ENCODE results near the gene PPP3R2. TPM values are rescaled to one million over a fixed set of nuclear protein-coding genes. Genes with fewer than 3 reads are reported as not detected.

The PPP3R2 gene
- total and polyA plus RNA-seq, 10 of the 15 experiments (the other 5 are each of a cell fraction or from before 2014, with no cell fraction given): not detected

GRCh38 chr9:101639311-101639710 is 44.5 kb upstream of the PPP3R2 start:
- Histone ChIP-seq H3K27ac (ENCODE audit: control insufficient read depth, insufficient read depth) (no peak overlapping the region), H3K27me3 (replicated peaks in 1 of 2; ENCODE audit: control insufficient read depth in 2 of 2, insufficient read depth in 2 of 2, low read length in 1 of 2) (no peaks in the 10 kb centered on the region), H3K9me3 (replicated peaks; ENCODE audit: control insufficient read depth, insufficient read depth, low read length) (no peaks in the 10 kb centered on the region), H4K20me1 (ENCODE audit: control insufficient read depth, insufficient read depth) (no peaks in the 10 kb centered on the region), H3K36me3 (ENCODE audit: control insufficient read depth in 2 of 2, insufficient read depth in 2 of 2, low read length in 1 of 2) (no peaks in the 10 kb centered on the region), H3K4me2 (ENCODE audit: control insufficient read depth, insufficient read depth) (no peak overlapping the region), H3K4me1 (ENCODE audit: control insufficient read depth, insufficient read depth, low read length) (no peaks in the 10 kb centered on the region), H3K9ac (ENCODE audit: control insufficient read depth, insufficient read depth, low read length) (no peak overlapping the region), H2AFZ (ENCODE audit: control insufficient read depth, low read depth, low read length) (no peak overlapping the region), H3K4me3 (no peak overlapping the region), H3K79me2 (ENCODE audit: control insufficient read depth, insufficient read depth, low read length) (no peaks in the 10 kb centered on the region)
- WGBS (ENCODE audit: insufficient coverage, insufficient replicate concordance, low lambda C conversion rate, missing lambda C conversion rate): 0% methylated on average over 1 of the region's 1 CpG
- ChIA-PET RAD21 (ENCODE audit: unreplicated experiment) (no interaction called here), CTCF (interaction anchor here (1.0 kb wide), 1 partner anchor 14 kb away, joined by 3 read pairs; no protein-coding TSS in a partner anchor), SMC1A (ENCODE audit: uncharacterized antibody, unreplicated experiment) (interaction anchor here (1.2 kb wide), 1 partner anchor 14 kb away, joined by 3 read pairs; no protein-coding TSS in a partner anchor), POLR2A (no interaction called here)
- intact Hi-C loops (cut with micrococcal nuclease; ENCODE audit: unreplicated experiment) (no loop called here), in situ Hi-C loops (cut with MboI) (no loop called here)
- FAIRE-seq: no peak
- TF ChIP-seq USF1 (IDR thresholded peaks at IDR 0.05; ENCODE audit: borderline replicate concordance, extremely low read length, insufficient read depth, low read depth, low read length): no peak
- no peak for TF ChIP-seq HDGF (IDR thresholded peaks at IDR 0.05)
- no peak for TF ChIP-seq HDAC2 (IDR thresholded peaks at IDR 0.05)
- TF ChIP-seq FOS (IDR thresholded peaks at IDR 0.05; ENCODE audit: borderline replicate concordance, extremely low read depth, insufficient read length): no peak
- no peak for TF ChIP-seq CUX1 (IDR thresholded peaks at IDR 0.05; ENCODE audit: insufficient replicate concordance, low read depth, low read length)
- TF ChIP-seq YBX1 (IDR thresholded peaks at IDR 0.05): no peak
- no TSS peak for BruUV-seq (replicated peaks)
- DNase-seq (ENCODE audit: low read depth, low spot score): no peak
- ATAC-seq: no peak
